ENCODE data around the gene DDIT3.

DDIT3 gene

GRCh38 chr12:57527184-57527583 is 6.9 kb upstream of the DDIT3 start:
- ChIA-PET CTCF (interaction anchor here (1.8 to 2.9 kb wide), 2 partner anchors 11 to 13 kb away, joined by 5 to 8 read pairs; no protein-coding TSS in a partner anchor), POLR2A (interaction anchor here (0.6 kb wide), 1 partner anchor 11 kb away, joined by 3 read pairs; no protein-coding TSS in a partner anchor)
- TF ChIP-seq CTCF (IDR thresholded peaks at IDR 0.05; ENCODE audit: control extremely low read depth, extremely low read depth, low read depth, missing control alignments) = no peak
- no peak for DNase-seq (ENCODE audit: extremely low spot score)

DNA sequence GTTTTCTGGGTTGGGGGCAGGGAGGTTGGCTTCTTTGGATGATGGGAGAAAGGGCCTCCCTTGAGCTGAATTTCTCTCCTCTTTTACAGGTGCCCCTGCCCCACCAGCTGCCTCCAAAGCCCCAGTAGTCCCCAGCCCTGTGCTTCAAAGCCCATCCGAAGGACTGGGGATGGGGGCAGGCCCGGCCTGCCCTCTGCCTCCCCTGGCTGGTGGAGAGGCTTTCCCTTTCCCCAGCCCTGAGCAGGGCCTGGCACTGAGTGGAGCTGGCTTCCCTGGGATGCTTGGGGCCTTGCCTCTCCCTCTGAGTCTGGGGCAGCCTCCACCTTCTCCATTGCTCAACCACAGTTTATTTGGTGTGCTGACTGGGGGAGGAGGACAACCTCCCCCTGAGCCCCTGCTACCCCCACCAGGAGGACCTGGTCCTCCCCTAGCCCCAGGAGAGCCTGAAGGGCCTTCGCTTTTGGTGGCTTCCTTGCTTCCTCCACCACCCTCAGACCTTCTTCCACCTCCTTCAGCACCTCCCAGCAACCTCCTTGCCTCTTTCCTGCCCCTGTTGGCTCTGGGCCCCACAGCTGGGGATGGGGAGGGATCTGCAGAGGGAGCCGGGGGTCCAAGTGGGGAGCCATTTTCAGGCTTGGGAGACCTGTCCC is 6.3 kb upstream of the DDIT3 start:
- ChIA-PET POLR2A (interaction anchor here (0.6 kb wide), 1 partner anchor 10 kb away, joined by 3 read pairs; no protein-coding TSS in a partner anchor), CTCF (interaction anchor here (1.2 to 3.4 kb wide), 3 partner anchors 9 to 17 kb away, joined by 3 to 13 read pairs (median 5); no protein-coding TSS in a partner anchor)
- DNase-seq (ENCODE audit: extremely low spot score) = no peak
- TF ChIP-seq CTCF (IDR thresholded peaks at IDR 0.05; ENCODE audit: control extremely low read depth, extremely low read depth, low read depth, missing control alignments) = no peak

GRCh38 chr12:57525615-57526383 is 5.5 kb upstream of the DDIT3 start:
- no peak for TF ChIP-seq CTCF (IDR thresholded peaks at IDR 0.05; ENCODE audit: control extremely low read depth, extremely low read depth, low read depth, missing control alignments)
- ChIA-PET POLR2A (no interaction called here), CTCF (interaction anchor here (1.1 to 3.4 kb wide), 3 partner anchors 9 to 67 kb away, joined by 3 to 13 read pairs (median 3); no protein-coding TSS in a partner anchor)
- DNase-seq (ENCODE audit: extremely low spot score) = no peak

DNA sequence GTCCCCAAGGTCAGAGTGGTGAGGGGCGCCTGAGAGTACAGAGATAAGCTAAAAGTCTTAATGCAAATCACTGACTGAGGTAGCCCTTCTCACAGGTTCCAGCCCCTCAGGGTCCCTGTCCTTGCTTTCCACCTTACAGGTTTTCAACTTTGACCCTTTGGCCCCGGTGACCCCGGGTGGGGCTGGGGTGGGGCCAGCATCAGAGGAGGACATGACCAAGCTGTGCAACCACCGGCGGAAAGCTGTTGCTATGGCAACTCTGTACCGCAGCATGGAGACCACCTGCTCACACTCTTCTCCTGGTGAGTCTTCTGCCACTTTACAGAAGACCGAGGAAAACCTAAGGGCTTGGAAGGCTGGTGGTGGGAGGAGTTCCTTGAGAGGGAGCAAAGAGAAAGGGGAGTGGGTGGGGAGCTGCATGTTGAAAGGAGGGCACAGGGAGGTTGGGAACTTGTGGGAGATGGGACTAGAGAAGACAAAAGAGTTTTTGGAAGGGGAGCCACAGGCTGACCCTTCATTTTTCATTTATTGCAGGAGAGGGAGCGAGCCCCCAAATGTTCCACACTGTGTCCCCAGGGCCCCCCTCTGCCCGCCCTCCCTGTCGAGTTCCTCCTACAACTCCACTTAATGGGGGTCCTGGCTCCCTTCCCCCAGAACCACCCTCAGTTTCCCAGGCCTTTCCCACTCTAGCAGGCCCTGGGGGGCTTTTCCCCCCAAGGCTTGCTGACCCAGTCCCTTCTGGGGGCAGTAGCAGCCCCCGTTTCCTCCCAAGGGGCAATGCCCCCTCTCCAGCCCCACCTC is 4.7 kb upstream of the DDIT3 start:
- no peak for TF ChIP-seq CTCF (IDR thresholded peaks at IDR 0.05; ENCODE audit: control extremely low read depth, extremely low read depth, low read depth, missing control alignments)
- ChIA-PET POLR2A (interaction anchor here (0.6 kb wide), 1 partner anchor 95 kb away, joined by 3 read pairs; no protein-coding TSS in a partner anchor), CTCF (interaction anchor here (0.6 to 3.4 kb wide), 5 partner anchors 8 to 66 kb away, joined by 3 to 13 read pairs (median 3); partner anchors contain the start of gene DCTN2)
- DNase-seq (ENCODE audit: extremely low spot score) = no peak

DNA sequence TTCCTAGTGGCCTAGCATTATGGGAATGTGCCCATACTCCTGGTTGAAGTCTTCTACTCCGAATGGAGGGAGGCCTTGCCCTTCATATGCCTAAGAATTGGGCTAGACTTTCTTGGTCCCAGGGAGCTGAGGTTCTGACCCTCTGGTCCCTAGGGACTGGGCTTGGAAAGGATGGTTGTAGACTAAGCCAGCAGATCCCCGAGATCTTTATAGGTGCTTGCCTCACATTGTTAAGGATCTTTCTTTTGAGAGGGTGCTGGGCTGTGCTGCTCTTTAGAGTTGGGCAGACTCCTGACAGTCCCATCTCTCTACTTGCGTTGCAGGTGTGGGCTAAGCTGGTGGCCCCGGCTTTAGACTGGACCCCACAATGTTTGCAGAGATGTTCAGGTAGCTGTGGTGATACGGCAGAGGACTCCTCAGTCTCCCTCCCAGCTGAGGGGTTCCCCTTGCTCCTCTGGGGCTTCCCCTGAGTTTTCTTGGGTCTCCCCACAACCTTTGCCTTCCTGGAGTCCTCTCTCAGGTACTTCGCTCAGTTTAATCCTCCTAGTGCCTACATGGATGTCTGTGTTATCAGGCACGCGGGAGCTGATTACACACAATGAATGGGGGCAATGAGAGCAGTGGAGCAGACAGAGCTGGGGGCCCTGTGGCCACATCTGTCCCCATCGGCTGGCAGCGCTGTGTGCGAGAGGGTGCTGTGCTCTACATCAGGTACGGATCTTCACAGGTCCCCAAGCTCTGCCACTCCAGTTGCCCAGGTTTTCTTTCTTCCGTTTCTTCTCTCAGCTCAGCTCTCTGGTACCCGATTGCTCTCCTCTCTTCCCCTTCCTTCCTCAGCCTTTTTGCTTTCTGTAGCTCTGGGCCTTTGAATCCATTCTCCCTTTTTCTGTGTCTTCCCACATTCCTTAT is 3.6 kb upstream of the DDIT3 start:
- ChIA-PET POLR2A (no interaction called here), CTCF (interaction anchor here (0.6 to 3.4 kb wide), 8 partner anchors 9 to 110 kb away, joined by 3 to 13 read pairs (median 4); partner anchors contain the start of gene DCTN2)
- no peak for TF ChIP-seq CTCF (IDR thresholded peaks at IDR 0.05; ENCODE audit: control extremely low read depth, extremely low read depth, low read depth, missing control alignments)
- DNase-seq (ENCODE audit: extremely low spot score) = no peak

All from GM10248 (cell line).